Stomach (tissue), 9 donors: ENCODE data around the gene EDEM1. TPM values are rescaled to one million over a fixed set of nuclear protein-coding genes. Genes with fewer than 3 reads are reported as not detected.

Experiments used
- DNase-seq, 2 donors: peaks; one replicate each; pipeline versions ENCODE4 v3.0.0 to v3.0.0-alpha.2; 2013 to 2019
- H3K27ac ChIP-seq, 5 donors: fragments of 200-600 bp in 4 of 5; sonication (generic) in 4 of 5; one replicate each; pipeline ENCODE4 v1.5.1; 2013 to 2019; ENCODE audit warnings: mild to moderate bottlenecking in 1 of 5, moderate library complexity in 1 of 5
- H3K27me3 ChIP-seq, 3 donors: fragments of 200-600 bp; sonication (generic); one replicate each; pipeline ENCODE4 v1.5.1; 2017 to 2019; ENCODE audit warnings: mixed run types in 1 of 3
- H3K36me3 ChIP-seq, 4 donors: fragments of 200-600 bp; sonication (generic); 1 replicate in 3 of 4; 2 replicates in 1 of 4; pipeline ENCODE4 v1.5.1; 2016 to 2019
- H3K4me1 ChIP-seq, 4 donors: fragments of 200-600 bp; sonication (generic); one replicate each; pipeline ENCODE4 v1.5.1; 2016 to 2019
- H3K4me3 ChIP-seq, 4 donors: fragments of 200-600 bp; sonication (generic) in 3 of 4; one replicate each; pipeline ENCODE4 v1.5.1; 2016 to 2019; ENCODE audit warnings: mild to moderate bottlenecking in 1 of 4
- H3K9me3 ChIP-seq, 4 donors: fragments of 200-600 bp; sonication (generic); one replicate each; pipeline ENCODE4 v1.5.1; 2016 to 2019
- CTCF ChIP-seq, 7 experiments: fragments of 450-650 bp in 4 of 7; fragments of 200-600 bp in 3 of 7; sonication (generic) in 3 of 7; IDR thresholded peaks; one replicate each; pipeline ENCODE4 v1.5.1; 2016 to 2019; ENCODE audit warnings: antibody characterized with exemption in 7 of 7, control low read depth in 2 of 7, mild to moderate bottlenecking in 1 of 7
- EP300 ChIP-seq: sonication (generic); formaldehyde crosslinking; IDR thresholded peaks from one replicate; pipeline ENCODE4 v1.6.1; 2017; ENCODE audit warnings: antibody characterized with exemption
- POLR2A ChIP-seq, 4 donors: fragments of 450-650 bp; IDR thresholded peaks; one replicate each; pipeline ENCODE4 v1.6.1; 2016; ENCODE audit warnings: antibody characterized with exemption in 4 of 4, control low read depth in 2 of 4, mild to moderate bottlenecking in 1 of 4, moderate library complexity in 1 of 4
- POLR2AphosphoS5 ChIP-seq, 3 donors: sonication (generic); formaldehyde crosslinking; IDR thresholded peaks; one replicate each; pipeline ENCODE4 v1.6.1; 2016; ENCODE audit warnings: antibody characterized with exemption in 3 of 3
- WGBS, 5 donors: extraction: QIAGEN DNeasy Blood & Tissue Kit in 3 of 5; methylation state at CpG; one replicate each; pipeline versions ENCODE4 v1.1.5 to v1.1.7; 2013 to 2018; 5-methylcytosine and 5-hydroxymethylcytosine counted together
- intact Hi-C: fragments of 100-400 bp; cut with DNase I; formaldehyde crosslinking; loops from one replicate; pipeline ENCODE4 v1.15.1; 2023; ENCODE audit warnings: low total_unique reads
- polyA plus RNA-seq, 3 donors: library from polyadenylated mRNA; stranded (reverse); fragments of 200-250 nt; gene quantifications; one replicate each; pipeline ENCODE4 v1.2.3, GENCODE V29; 2013
- total RNA-seq, 5 donors: library from RNA; depleted of rRNA; stranded (reverse); fragments of >200 nt; gene quantifications; one replicate each; pipeline versions ENCODE4 v1.1.0 to v1.2.3, GENCODE V29; 2014 to 2016
- donor health status: healthy with polysubstance abuse.
- donor health status: Bipolar disorder and iron deficiency.
- donor health status: healthy.

The EDEM1 gene
- total and polyA plus RNA-seq, 8 donors = 5.3 to 160 (median 30.5) TPM

GRCh38 chr3:5233026-5233425, 45.5 kb downstream of the EDEM1 start:
- H3K9me3 ChIP-seq = no peaks in the 10 kb centered on the region
- H3K27ac ChIP-seq = no peak overlapping the region
- WGBS, 5 donors = 42 to 84% (median 67%) methylated on average over 2 of the region's 2 CpGs
- TF ChIP-seq POLR2A (IDR thresholded peaks at IDR 0.05) (no peak), CTCF (IDR thresholded peaks at IDR 0.05) (no peak), EP300 (no peak), POLR2AphosphoS5 (IDR thresholded peaks at IDR 0.05) (no peak)
- H3K36me3 ChIP-seq = no peaks in the 10 kb centered on the region
- H3K4me3 ChIP-seq = no peak overlapping the region
- intact Hi-C loops = no loop called here
- H3K4me1 ChIP-seq = no peaks in the 10 kb centered on the region
- H3K27me3 ChIP-seq = peaks cover 0 to 5% (median 0%) of the 10 kb centered on the region in 3 donors
- no peak for DNase-seq

- WGBS, 5 donors = 94 to 97% (median 95%) methylated on average over 7 of the region's 7 CpGs
- intact Hi-C loops = no loop called here
- H3K4me1 ChIP-seq = no peaks in the 10 kb centered on the region
- H3K27ac ChIP-seq = no peak overlapping the region
- H3K36me3 ChIP-seq = no peaks in the 10 kb centered on the region
- H3K27me3 ChIP-seq = no peaks in the 10 kb centered on the region
- H3K9me3 ChIP-seq = no peaks in the 10 kb centered on the region
- no peak for DNase-seq
- no peak overlapping the region for H3K4me3 ChIP-seq
- TF ChIP-seq POLR2AphosphoS5 (IDR thresholded peaks at IDR 0.05) (no peak), CTCF (IDR thresholded peaks at IDR 0.05) (no peak), POLR2A (IDR thresholded peaks at IDR 0.05) (no peak), EP300 (no peak)
These were observed 48.1 kb downstream of the EDEM1 start for GRCh38 chr3:5235655-5236054.

- WGBS, 5 donors = 61 to 83% (median 71%) methylated on average over 5 of the region's 5 CpGs
- DNase-seq = no peak
- no peak overlapping the region for H3K27ac ChIP-seq
- TF ChIP-seq CTCF (IDR thresholded peaks at IDR 0.05) = no peak
- H3K4me3 ChIP-seq = no peak overlapping the region
- H3K36me3 ChIP-seq = no peaks in the 10 kb centered on the region
- H3K27me3 ChIP-seq = no peaks in the 10 kb centered on the region
- intact Hi-C loops = no loop called here
- H3K9me3 ChIP-seq = peaks cover 0 to 5% (median 3%) of the 10 kb centered on the region in 4 donors
- no peaks in the 10 kb centered on the region for H3K4me1 ChIP-seq
These were observed 51.0 kb downstream of the EDEM1 start for GRCh38 chr3:5238545-5238944.

- intact Hi-C loops = no loop called here
- WGBS, 5 donors = 14 to 31% (median 25%) methylated on average over 4 of the region's 4 CpGs
- no peak for DNase-seq
- Histone ChIP-seq H3K9me3 (peaks cover 0 to 10% (median 8%) of the 10 kb centered on the region in 4 donors), H3K4me1 (no peaks in the 10 kb centered on the region), H3K4me3 (no peak overlapping the region), H3K36me3 (no peaks in the 10 kb centered on the region), H3K27me3 (no peaks in the 10 kb centered on the region), H3K27ac (no peak overlapping the region)
- TF ChIP-seq EP300 = no peak
- TF ChIP-seq POLR2A (IDR thresholded peaks at IDR 0.05) = no peak
- no peak for TF ChIP-seq CTCF (IDR thresholded peaks at IDR 0.05)
- no peak for TF ChIP-seq POLR2AphosphoS5 (IDR thresholded peaks at IDR 0.05)
These were observed 52.1 kb downstream of the EDEM1 start for GRCh38 chr3:5239602-5240001.
